Gastroesophageal sphincter (tissue), 4 donors: ENCODE results near the gene RAB25. TPM values are rescaled to one million over a fixed set of nuclear protein-coding genes. Genes with fewer than 3 reads are reported as not detected.

Experiments
- ATAC-seq: fragments of 150-250 bp; one replicate; pipeline ENCODE4 v1.9.1; 2016; ENCODE audit warnings: mild to moderate bottlenecking, moderate library complexity
- H3K27ac ChIP-seq, 4 donors: fragments of 200-600 bp; sonication (generic) in 3 of 4; 1 replicate in 3 of 4; 2 replicates in 1 of 4; pipeline ENCODE4 v1.5.1; 2016 to 2019
- H3K27me3 ChIP-seq: fragments of 200-600 bp; sonication (generic); one replicate; pipeline ENCODE4 v1.5.1; 2019
- H3K36me3 ChIP-seq, 2 donors: fragments of 200-600 bp; sonication (generic); one replicate each; pipeline ENCODE4 v1.5.1; 2019; ENCODE audit warnings: control low read depth in 1 of 2
- H3K4me1 ChIP-seq, 3 donors: fragments of 200-600 bp; sonication (generic); 1 replicate in 2 of 3; 2 replicates in 1 of 3; pipeline ENCODE4 v1.5.1; 2016 to 2019; ENCODE audit warnings: control low read depth in 2 of 3
- H3K4me3 ChIP-seq, 2 donors: fragments of 200-600 bp; sonication (generic); one replicate each; pipeline ENCODE4 v1.5.1; 2019; ENCODE audit warnings: mild to moderate bottlenecking in 1 of 2, moderate library complexity in 1 of 2
- H3K9me3 ChIP-seq, 3 donors: fragments of 200-600 bp; sonication (generic); one replicate each; pipeline ENCODE4 v1.5.1; 2017 to 2019; ENCODE audit warnings: control low read depth in 2 of 3
- CTCF ChIP-seq, 4 experiments: fragments of 200-600 bp in 2 of 4; fragments of 450-650 bp in 2 of 4; sonication (generic) in 1 of 4; IDR thresholded peaks; one replicate each; pipeline ENCODE4 v1.5.1; 2017 to 2019; ENCODE audit warnings: antibody characterized with exemption in 4 of 4, mild to moderate bottlenecking in 2 of 4, moderate library complexity in 2 of 4
- EP300 ChIP-seq: sonication (generic); formaldehyde crosslinking; IDR thresholded peaks from one replicate; pipeline ENCODE4 v1.6.1; 2017; ENCODE audit warnings: antibody characterized with exemption, mild to moderate bottlenecking
- POLR2A ChIP-seq, 2 donors: fragments of 450-650 bp; IDR thresholded peaks; one replicate each; pipeline ENCODE4 v1.6.1; 2017; ENCODE audit warnings: antibody characterized with exemption in 2 of 2, mild to moderate bottlenecking in 2 of 2, moderate library complexity in 1 of 2
- POLR2AphosphoS5 ChIP-seq: sonication (generic); formaldehyde crosslinking; IDR thresholded peaks from one replicate; pipeline ENCODE4 v1.6.1; 2017; ENCODE audit warnings: antibody characterized with exemption
- WGBS, 2 donors: methylation state at CpG; one replicate each; pipeline ENCODE4 v1.1.5; 2018; ENCODE audit warnings: low coverage in 1 of 2; 5-methylcytosine and 5-hydroxymethylcytosine counted together
- total RNA-seq, 4 donors: library from RNA; depleted of rRNA; stranded (reverse); fragments of >200 nt; gene quantifications; one replicate each; pipeline ENCODE4 v1.1.0, GENCODE V29; 2016

RAB25 gene
- total RNA-seq, 4 donors from 2014 or later, result 22.1 TPM; not detected in 3

GRCh38 chr1:156080241-156080862 lies 19.4 kb downstream of the RAB25 start:
- ATAC-seq, result no peak
- WGBS, 2 donors, result 20 to 67% methylated on average over 2 to 5 of the region's 8 CpGs

DNA sequence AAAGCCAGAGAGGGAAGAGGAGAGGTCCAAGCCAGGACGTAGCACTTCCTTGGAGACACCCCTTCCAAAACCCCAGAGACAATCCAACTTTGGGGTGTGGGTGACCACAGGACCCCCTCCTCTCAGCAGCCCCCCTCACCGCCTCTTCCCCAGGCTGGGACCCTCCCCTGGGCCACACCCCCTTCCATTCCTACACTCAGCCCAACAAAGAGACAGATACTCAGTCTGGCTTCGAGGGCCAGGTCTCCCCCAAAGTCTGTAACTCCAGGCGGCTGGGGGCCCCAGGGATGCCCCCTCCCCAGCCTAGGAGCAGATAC lies 19.9 kb downstream of the RAB25 start:
- no peak for TF ChIP-seq CTCF (IDR thresholded peaks at IDR 0.05)
- TF ChIP-seq EP300, result no peak
- TF ChIP-seq POLR2AphosphoS5, result no peak
- WGBS, 2 donors, result 36% methylated on average over 3 of the region's 4 CpGs; no CpG with 5 or more reads in 1 of the 2 donors
- no peak for ATAC-seq
- H3K4me1 ChIP-seq, result peaks cover 0 to 55% (median 18%) of the 10 kb centered on the region in 3 donors
- no peak overlapping the region for H3K27ac ChIP-seq
- H3K4me3 ChIP-seq, result no peak overlapping the region
- no peaks in the 10 kb centered on the region for H3K36me3 ChIP-seq
- H3K27me3 ChIP-seq, result no peaks in the 10 kb centered on the region
- no peaks in the 10 kb centered on the region for H3K9me3 ChIP-seq

More at GRCh38 chr1:156080241-156080862, 19.4 kb downstream of the RAB25 start:
- Histone ChIP-seq H3K4me3 (no peak overlapping the region), H3K9me3 (no peaks in the 10 kb centered on the region), H3K4me1 (peaks cover 0 to 58% (median 18%) of the 10 kb centered on the region in 3 donors), H3K27ac (no peak overlapping the region), H3K27me3 (no peaks in the 10 kb centered on the region), H3K36me3 (no peaks in the 10 kb centered on the region)
- no peak for TF ChIP-seq POLR2A (IDR thresholded peaks at IDR 0.05)
- TF ChIP-seq EP300, result no peak
- no peak for TF ChIP-seq CTCF (IDR thresholded peaks at IDR 0.05)
- TF ChIP-seq POLR2AphosphoS5, result no peak

- Histone ChIP-seq H3K27me3 (no peaks in the 10 kb centered on the region), H3K4me3 (peak overlapping the region; percentile 90 to 95), H3K27ac (no peak overlapping the region), H3K4me1 (peaks cover 0 to 55% (median 15%) of the 10 kb centered on the region in 3 donors), H3K36me3 (no peaks in the 10 kb centered on the region), H3K9me3 (no peaks in the 10 kb centered on the region)
- TF ChIP-seq CTCF (IDR thresholded peaks at IDR 0.05) (no peak), EP300 (no peak), POLR2A (IDR thresholded peaks at IDR 0.05) (no peak), POLR2AphosphoS5 (no peak)
- WGBS, 2 donors, result 0% methylated on average over 4 of the region's 61 CpGs; no CpG with 5 or more reads in 1 of the 2 donors
- no peak for ATAC-seq
Observed at GRCh38 chr1:156081180-156081916, 20.4 kb downstream of the RAB25 start.

- no peak for ATAC-seq
- H3K4me1 ChIP-seq, result peaks cover 0 to 54% (median 15%) of the 10 kb centered on the region in 3 donors
- no peaks in the 10 kb centered on the region for H3K27me3 ChIP-seq
- no CpG with 5 or more reads among the region's 10 CpGs for WGBS, 2 donors
- peak overlapping the region in 1 of 4 donors; percentile 74 for H3K27ac ChIP-seq
- no peaks in the 10 kb centered on the region for H3K36me3 ChIP-seq
- H3K4me3 ChIP-seq, result peak overlapping the region; percentile 90 to 95
- no peak for TF ChIP-seq EP300
- no peak for TF ChIP-seq POLR2A (IDR thresholded peaks at IDR 0.05)
- TF ChIP-seq CTCF (IDR thresholded peaks at IDR 0.05), result no peak
- TF ChIP-seq POLR2AphosphoS5, result no peak
- H3K9me3 ChIP-seq, result no peaks in the 10 kb centered on the region
Observed at GRCh38 chr1:156081917-156082308, 21.0 kb downstream of the RAB25 start.
